GM08714 (cell line): ENCODE data around the gene MAST1.
"Not testable (repeated sequence)": the region's sequence is repeated elsewhere in the genome, so short reads cannot be mapped to it uniquely, and the experiment has no call there.

ENCODE experiments used
- H3K4me3 ChIP-seq: fragments of 200-500 bp; sonication (Bioruptor generic); 2 replicates; pipeline ENCODE4 v1.5.1; 2014; ENCODE audit warnings: mild to moderate bottlenecking, low read length, inconsistent platforms
- ZNF274 ChIP-seq: IDR thresholded peaks from 2 replicates; pipeline ENCODE4 v1.6.1; 2012; ENCODE audit warnings: mild to moderate bottlenecking, low read depth, low read length

MAST1 gene

DNA sequence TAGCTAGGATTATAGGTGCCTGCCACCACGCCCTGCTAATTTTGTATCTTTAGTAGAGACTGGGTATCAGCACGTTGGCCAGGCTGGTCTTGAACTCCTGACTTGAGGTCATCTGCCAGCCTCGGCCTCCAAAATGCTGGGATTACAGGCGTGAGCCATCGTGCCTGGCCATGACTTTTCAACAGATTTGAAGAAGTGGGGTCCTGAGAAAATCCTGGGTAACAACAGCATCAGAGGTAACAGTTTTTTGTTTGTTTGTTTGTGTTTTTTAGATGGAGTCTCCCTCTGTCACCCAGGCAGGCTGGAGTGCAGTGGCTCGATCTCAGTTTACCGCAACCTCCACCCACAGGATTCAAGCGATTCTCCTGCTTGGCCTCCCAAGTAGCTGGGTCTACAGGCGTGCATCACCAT lies 43.3 kb upstream of the MAST1 start:
- TF ChIP-seq ZNF274, result no peak
- no peak overlapping the region for H3K4me3 ChIP-seq

DNA sequence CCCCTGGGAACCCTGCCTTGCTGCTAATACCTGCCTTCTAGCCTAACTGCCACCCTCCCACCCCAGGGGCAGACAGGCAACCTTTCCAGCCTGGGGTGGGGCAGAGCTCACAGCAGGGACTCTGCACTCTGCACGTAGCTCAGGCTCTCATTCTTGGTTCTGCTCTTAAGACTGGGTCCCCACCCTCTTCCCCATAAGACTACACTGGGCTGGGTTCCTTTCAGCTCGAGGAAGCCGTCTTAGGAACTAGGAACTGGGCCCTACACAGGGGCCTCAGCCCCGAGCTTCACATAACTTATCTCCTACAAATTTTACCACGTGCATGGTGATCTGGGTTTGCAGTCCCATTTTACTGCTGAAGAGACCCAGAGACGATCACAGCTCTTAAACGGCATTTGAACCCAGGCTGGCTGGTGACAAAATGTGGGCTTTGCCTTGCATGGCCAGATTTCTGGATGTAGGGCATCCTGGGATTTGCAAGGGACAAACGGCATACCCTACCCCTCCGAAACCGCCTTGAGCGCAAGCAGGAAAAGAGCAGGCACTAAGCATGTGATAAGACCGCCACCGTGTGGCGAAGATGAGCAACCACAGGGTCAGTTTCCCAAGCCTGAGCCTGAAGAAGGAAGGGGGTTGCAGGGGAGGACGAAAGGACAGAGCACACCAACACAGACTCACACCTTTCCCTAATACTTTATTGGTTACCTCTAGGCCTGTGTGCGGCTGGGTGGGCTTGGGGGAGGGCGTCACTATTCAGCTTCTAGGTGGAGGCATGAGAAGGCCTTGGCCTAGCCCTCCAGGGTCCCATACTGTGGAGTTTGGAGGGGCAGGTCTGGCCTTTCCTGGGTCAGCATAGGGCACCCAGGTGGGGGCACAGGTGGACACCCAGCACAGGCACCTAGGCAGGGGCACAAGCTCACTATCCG lies 41.9 kb upstream of the MAST1 start:
- H3K4me3 ChIP-seq, result no peak overlapping the region
- no peak for TF ChIP-seq ZNF274

DNA sequence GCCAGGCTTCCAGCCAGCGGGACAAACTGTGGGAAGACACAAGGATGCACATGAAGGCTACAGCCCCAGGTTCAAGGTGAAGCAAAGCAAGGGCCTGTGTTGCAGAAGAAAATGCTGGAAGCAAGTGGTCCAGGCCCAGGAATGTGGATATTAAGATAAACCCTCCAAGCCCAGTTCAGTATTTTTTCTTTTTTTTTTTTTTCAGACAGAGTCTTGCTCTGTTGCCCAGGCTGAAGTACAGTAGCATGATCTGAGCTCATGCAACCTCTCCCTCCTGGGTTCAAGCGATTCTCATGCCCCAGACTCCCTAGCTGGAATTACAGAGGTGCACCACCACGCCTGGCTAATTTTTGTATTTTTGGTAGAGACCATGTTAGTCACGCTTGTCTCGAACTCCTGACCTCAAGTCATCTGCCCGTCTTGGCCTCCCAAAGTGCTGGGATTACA lies 41.2 kb upstream of the MAST1 start:
- no peak for TF ChIP-seq ZNF274
- no peak overlapping the region for H3K4me3 ChIP-seq

DNA sequence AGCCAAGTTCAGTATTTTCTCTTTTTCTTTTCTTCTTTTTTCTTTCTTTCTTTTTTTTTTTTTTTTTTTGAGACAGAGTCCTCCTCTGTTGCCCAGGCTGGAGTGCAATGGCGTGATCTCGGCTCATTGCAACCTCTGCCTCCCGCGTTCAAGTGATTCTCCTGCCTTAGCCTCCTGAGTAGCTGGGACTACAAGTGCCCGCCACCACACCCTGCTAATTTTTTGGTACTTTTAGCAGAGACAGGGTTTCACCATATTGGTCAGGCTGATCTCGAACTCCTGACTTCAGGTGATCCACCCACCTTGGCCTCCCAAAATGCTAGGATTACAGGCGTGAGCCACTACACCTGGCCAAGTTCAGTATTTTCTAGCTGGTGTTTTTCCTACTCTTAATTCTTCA lies 40.7 kb upstream of the MAST1 start:
- H3K4me3 ChIP-seq, result not testable (repeated sequence)

DNA sequence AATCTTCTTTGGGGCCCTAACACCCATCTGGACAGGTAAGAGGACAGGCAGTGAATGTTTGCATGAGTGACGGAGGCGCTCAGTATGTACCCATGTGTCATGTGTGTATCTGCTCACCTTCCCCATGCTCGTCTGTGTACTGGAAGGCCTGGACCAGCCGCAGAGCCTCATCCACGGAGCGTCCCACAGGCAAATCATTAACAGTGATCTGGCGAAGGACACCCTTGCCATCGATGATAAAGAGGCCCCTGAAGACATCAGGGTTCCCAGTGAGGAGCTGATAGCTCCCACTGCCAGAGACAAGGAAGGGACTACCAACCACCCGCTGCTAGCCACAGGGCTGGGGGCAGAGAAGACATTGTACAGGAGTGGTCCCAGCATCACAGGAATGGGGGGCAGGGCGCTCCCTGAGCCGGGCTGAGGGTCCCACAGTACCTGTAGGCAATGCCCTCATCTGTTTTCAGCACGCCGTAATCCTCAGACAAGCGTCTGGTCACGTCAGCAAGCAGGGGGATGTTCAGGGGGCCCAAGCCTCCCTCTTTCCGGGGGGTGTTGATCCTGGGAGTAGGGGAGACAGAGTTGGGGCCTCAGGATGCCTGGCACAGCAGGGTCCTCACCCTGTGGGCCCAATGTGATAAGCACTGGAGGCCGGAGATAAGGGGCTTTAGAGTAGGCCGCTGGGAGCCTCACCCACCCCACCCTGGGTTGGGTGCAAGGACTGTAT lies 38.4 kb upstream of the MAST1 start:
- TF ChIP-seq ZNF274, result no peak

DNA sequence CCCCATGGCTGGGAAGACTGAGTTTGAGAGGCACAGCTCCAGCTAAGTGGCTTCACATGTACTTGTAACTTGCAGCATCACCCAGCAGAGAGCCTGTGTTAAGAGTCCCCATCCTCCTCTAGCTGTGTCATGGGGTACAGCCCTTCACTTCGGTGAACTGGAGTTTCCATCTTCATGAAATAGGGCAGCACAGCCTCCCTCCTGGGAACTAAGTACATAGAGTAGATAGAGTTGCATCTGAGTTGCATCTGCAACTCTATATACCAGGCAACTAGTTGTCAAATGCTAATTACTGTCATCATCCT lies 37.9 kb upstream of the MAST1 start:
- peak overlapping the region; percentile 69; the same call in 1 of the 2 replicates for H3K4me3 ChIP-seq
- TF ChIP-seq ZNF274, result no peak

More for the DNA sequence above, 38.4 kb upstream of the MAST1 start:
- H3K4me3 ChIP-seq, result no peak overlapping the region

DNA sequence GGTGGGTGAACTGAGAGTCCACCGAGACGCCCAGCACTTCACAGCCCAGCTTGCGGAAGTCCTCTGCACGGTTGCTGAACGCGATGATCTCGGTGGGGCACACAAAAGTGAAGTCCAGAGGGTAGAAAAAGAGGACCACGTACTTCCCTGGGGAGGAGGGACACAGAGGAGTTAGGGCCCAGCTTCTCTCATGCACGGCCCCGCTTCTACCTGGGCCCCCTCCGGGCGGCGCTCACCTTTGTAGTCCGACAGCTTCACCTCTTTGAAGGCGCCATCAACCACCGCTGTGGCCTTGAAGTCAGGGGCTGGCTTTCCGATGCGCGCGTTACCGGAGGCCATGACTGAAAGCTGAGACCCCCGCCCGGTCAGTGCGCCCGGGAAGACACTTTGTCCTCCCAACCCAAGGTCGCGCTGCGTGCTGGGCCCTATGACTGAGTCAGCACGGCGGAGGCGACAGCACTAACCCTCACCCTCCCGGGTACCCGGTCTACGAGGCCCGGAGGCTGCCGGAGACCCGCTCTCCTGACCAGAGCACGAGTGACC lies 37.3 kb upstream of the MAST1 start:
- H3K4me3 ChIP-seq, result peak overlapping the region; percentile 69
- no peak for TF ChIP-seq ZNF274

DNA sequence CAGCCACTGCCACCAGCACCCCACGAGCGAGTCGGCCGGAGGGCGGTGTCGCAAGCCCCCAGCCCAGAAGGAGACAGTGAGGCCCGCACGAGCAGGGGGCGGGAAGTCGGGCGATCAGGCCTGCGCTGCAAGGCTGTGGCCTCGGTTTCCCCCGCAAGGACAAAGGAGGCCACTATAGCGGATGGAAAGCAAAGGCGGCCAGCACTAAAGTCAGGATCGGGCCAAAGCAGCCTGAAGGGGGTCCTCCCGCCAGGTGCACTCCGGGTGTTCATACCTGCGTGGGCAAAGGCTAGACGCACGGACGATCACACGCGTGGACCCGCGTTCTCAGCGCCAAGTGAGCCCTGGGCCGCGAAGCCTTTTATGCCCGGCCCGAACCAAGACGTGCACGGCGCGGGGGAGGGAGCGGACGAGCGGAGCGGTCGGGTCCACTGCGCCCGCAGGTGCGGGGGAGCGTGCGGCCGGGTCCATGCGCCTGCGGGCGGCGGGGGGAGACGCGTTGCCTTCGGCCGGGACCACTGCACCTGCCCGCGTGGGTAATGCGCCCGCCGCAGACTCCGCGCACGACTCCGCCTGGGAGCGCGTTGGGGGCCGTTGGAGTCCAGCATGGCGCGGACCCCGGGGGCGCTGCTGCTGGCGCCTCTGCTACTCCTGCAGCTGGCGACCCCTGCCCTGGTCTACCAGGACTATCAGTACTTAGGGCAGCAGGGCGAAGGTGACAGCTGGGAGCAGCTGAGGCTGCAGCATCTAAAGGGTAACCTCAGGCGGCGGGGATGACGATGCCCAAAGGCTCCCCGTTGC lies 36.6 kb upstream of the MAST1 start, which contains the start of the genes PRDX2 and THSD8:
TSS of gene PRDX2 (minus strand) at position 335 of the 801 bp plus-strand sequence. CDS start 539 bp downstream, outside the sequence.
TSS of gene THSD8 (plus strand) at position 604 of the 801 bp plus-strand sequence. CDS start at position 607, 3 bp downstream.
- peak within 1 kb of the TSS; percentile 69 for H3K4me3 ChIP-seq
- no peak for TF ChIP-seq ZNF274

DNA sequence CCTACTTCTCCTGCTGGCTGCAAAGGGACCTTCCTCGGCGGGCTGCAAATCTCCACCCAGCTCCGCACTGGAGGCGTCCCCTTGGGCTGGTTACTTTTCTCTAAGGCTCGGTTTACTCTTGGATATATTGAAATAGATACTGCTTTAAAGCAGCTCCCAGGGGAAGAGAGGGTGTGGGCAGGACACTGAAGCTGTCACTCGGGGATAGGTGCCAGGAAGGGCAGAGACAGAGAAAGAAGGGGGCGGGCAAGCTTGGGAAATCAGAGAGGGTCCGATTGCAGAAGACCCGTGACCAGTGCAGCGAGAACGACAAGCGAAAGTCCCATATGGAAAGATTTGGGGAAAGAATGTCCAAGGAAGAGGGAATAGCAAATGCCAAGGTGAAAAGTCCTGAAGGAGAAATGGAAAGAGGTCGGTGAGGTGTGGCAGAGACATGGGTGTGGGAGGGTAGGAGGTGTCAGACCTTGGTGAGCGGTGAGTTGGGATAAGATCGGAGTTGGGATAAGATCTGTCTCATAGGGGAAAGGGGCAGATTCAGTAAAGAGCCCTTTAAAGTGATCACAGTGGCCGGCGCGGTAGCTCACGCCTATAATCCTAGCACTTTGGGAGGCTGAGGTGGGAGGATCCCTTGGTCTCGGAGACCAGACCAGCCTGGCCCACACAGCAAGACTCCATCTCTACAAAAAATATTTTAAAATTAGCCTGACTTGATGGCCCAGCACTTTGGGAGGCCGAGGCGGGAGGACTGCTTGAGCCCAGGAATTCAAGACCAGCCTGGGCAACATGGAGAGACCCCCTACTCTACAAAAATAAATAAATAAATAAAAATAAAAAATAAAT lies 35.8 kb upstream of the MAST1 start:
- no peak for TF ChIP-seq ZNF274
- H3K4me3 ChIP-seq, result peak overlapping the region; percentile 69; the same call in 1 of the 2 replicates

DNA sequence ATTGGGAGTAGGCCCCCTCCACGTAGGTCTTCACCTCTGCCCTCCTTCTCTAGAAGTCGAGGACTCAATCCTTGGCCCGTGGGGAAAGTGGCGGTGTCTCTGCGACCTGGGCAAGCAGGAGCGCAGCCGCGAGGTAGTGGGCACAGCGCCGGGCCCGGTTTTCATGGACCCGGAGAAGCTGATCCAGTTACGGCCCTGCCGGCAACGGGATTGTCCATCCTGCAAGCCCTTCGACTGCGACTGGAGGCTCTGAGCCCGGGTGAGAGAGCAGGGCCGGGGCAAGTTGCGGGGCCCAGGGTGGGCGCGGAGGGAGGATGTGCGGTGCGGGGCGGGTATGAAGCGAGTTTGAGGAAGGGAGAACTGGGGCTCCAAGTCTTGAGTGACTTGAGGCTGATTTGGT lies 34.3 kb upstream of the MAST1 start:
- H3K4me3 ChIP-seq, result no peak overlapping the region
- no peak for TF ChIP-seq ZNF274

DNA sequence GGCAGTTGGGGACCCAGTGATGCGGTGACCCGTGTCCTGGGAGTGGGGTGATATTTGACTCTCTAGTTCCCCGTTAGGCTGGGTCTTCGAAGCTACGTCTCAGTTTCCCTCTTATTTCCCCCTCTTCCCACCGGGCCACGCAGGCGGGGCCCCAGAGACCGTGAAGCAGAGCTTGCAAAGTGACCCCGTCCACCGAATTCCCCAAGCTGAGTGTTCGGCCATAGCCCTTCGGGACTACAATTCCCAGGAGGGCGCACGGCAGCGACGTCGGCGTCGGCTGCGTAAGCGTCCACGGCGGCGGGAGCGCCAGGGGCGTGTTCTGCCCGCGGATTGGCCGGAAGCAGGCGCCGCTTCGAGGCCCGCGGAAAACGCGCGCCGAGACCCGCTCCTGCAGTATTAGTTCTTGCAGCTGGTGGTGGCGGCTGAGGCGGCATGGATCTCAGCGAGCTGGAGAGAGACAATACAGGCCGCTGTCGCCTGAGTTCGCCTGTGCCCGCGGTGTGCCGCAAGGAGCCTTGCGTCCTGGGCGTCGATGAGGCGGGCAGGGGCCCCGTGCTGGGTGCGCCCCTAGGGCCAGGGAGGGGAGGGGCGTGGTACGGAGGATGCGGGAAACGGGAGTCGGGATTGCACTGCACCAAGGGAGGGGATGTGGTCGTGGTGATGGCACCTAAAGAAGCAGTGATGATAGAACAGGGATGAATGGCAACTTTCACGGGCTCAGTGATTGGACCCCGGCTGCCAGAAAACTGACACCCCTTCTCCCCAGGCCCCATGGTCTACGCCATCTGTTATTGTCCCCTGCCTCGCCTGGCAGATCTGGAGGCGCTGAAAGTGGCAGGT lies 31.9 kb upstream of the MAST1 start, which contains the start of gene RNASEH2A:
TSS of gene RNASEH2A (plus strand) at position 343 of the 840 bp plus-strand sequence. CDS start at position 433, 90 bp downstream.
- H3K4me3 ChIP-seq, result peak within 1 kb of the TSS; percentile 73
- no peak for TF ChIP-seq ZNF274

DNA sequence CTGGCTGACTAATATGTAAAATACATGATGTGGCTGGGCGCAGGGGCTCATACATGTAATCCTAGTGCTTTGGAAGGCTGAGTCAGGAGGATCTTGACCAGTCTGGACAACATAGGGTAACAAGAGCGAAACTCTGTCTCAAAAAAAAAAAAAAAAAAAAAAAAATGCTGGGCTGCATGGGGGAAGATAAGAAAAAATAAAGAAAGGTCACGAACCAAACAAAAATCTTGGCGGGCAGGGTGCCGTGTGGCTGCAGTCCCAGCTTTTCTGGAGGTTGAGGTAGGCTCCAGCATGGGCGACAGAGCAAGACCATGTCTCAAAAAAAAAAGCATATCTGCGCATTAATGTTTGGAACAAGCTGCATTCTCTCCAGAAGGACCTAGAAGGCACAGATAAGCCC lies 23.2 kb upstream of the MAST1 start:
- no peak overlapping the region for H3K4me3 ChIP-seq
- TF ChIP-seq ZNF274, result no peak

DNA sequence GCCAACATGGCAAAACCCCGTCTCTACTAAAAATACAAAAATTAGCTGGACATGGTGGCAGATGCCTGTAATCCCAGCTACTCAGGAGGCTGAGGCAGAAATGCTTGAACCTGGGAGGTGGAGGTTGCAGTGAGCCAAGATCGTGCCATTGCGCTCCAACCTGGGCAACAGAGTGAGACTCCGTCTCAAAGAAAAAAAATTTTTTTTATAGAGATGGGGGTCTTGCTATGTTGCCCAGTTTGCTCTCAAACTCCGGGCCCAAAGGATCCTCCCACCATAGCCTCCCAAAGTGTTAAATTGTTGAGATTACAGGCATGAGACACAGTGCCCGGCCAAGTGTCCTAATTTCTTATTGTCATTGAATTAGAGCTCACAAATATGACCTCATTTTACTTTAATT lies 21.1 kb upstream of the MAST1 start:
- H3K4me3 ChIP-seq, result not testable (repeated sequence)

DNA sequence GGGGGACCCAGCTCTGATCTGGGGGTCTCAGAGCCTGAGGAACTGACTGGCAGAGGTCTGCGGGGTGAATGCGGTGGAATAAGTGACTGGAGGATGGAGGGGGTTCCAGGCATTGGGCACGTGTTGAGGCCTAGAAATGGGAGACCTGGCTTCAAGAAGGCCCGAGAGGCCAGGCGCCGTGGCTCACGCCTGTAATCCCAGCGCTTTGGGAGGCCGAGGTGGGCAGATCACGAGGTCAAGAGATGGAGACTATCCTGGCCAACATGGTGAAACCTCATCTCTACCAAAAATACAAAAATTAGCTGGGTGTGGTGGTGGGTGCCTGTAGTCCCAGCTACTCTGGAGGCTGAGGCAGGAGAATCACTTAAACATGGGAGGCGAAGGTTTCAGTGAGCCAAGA lies 20.5 kb upstream of the MAST1 start:
- H3K4me3 ChIP-seq, result not testable (repeated sequence)
